ENCODE measurements around the gene GOLGB1. TPM values are rescaled to one million over a fixed set of nuclear protein-coding genes. Genes with fewer than 3 reads are reported as not detected.

The GOLGB1 gene
- polyA plus RNA-seq, 1 experiment: 17.3 TPM

- Histone ChIP-seq H3K4me3 (ENCODE audit: low read depth, low read length) (no peak overlapping the region), H3K36me3 (ENCODE audit: control insufficient read depth, insufficient read depth, low read length) (peaks cover 4% of the 10 kb centered on the region), H3K27me3 (ENCODE audit: control insufficient read depth, insufficient read depth, low read length) (no peaks in the 10 kb centered on the region)
- no peak for DNase-seq (ENCODE audit: low read depth)
- POLR2A ChIA-PET: no interaction called here
- CTCF ChIA-PET: interaction anchor here (0.7 to 0.9 kb wide), 2 partner anchors 8 to 21 kb away, joined by 3 read pairs; no protein-coding TSS in a partner anchor
- TF ChIP-seq, protein P1, sequence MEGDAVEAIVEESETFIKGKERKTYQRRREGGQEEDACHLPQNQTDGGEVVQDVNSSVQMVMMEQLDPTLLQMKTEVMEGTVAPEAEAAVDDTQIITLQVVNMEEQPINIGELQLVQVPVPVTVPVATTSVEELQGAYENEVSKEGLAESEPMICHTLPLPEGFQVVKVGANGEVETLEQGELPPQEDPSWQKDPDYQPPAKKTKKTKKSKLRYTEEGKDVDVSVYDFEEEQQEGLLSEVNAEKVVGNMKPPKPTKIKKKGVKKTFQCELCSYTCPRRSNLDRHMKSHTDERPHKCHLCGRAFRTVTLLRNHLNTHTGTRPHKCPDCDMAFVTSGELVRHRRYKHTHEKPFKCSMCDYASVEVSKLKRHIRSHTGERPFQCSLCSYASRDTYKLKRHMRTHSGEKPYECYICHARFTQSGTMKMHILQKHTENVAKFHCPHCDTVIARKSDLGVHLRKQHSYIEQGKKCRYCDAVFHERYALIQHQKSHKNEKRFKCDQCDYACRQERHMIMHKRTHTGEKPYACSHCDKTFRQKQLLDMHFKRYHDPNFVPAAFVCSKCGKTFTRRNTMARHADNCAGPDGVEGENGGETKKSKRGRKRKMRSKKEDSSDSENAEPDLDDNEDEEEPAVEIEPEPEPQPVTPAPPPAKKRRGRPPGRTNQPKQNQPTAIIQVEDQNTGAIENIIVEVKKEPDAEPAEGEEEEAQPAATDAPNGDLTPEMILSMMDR (IDR thresholded peaks at IDR 0.05; ENCODE audit: insufficient read depth, low read depth, low read length): no peak
These were observed 30.1 kb downstream of the GOLGB1 start for GRCh38 chr3:121719423-121719822.

DNA sequence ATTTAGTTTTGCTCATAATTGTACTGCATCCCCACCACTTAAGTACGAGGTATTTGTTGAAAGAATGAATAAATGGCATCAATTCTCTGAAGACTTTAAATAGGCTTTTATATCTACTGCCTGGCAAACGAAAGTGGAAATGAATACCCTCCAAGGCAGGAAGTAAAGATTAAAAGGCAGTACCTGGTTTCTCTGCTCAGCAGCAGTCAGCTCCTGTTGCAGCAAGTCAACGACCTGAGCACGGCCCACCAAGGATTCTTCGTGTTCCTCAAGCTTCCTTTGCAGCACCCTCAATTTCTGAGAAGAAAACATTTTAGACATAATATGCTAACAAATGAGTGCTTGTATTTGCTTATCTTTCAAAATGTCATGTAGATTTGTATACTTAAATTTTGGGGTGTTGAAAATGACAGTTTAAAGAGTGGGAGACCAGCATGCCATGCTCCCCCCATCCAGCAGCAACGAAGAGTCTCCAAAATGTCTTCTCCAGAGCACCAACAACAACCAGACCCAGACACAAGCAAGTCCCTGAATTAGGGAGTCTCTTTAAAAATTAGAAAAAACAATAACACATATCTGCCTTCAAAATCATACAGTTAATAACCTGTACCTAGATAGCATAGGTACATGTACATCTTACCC lies 31.2 kb downstream of the GOLGB1 start:
- ChIA-PET CTCF (no interaction called here), POLR2A (no interaction called here)
- H3K36me3 ChIP-seq (ENCODE audit: control insufficient read depth, insufficient read depth, low read length): peaks cover 4% of the 10 kb centered on the region
- no peaks in the 10 kb centered on the region for H3K27me3 ChIP-seq (ENCODE audit: control insufficient read depth, insufficient read depth, low read length)
- TF ChIP-seq, protein P1 (IDR thresholded peaks at IDR 0.05; ENCODE audit: insufficient read depth, low read depth, low read length): no peak
- H3K4me3 ChIP-seq (ENCODE audit: low read depth, low read length): no peak overlapping the region
- DNase-seq (ENCODE audit: low read depth): no peak

- no peaks in the 10 kb centered on the region; the same call in 1 of the 2 replicates for H3K36me3 ChIP-seq (ENCODE audit: control insufficient read depth, insufficient read depth, low read length)
- DNase-seq (ENCODE audit: low read depth): no peak
- TF ChIP-seq, protein P1 (IDR thresholded peaks at IDR 0.05; ENCODE audit: insufficient read depth, low read depth, low read length): no peak
- H3K27me3 ChIP-seq (ENCODE audit: control insufficient read depth, insufficient read depth, low read length): no peaks in the 10 kb centered on the region
- CTCF ChIA-PET: no interaction called here
- no peak overlapping the region for H3K4me3 ChIP-seq (ENCODE audit: low read depth, low read length)
- POLR2A ChIA-PET: no interaction called here
These were observed 39.2 kb downstream of the GOLGB1 start for GRCh38 chr3:121710347-121710746.

GRCh38 chr3:121707531-121708273 lies 41.8 kb downstream of the GOLGB1 start:
- Histone ChIP-seq H3K27me3 (ENCODE audit: control insufficient read depth, insufficient read depth, low read length) (no peaks in the 10 kb centered on the region), H3K4me3 (ENCODE audit: low read depth, low read length) (no peak overlapping the region), H3K36me3 (ENCODE audit: control insufficient read depth, insufficient read depth, low read length) (no peaks in the 10 kb centered on the region; the same call in 1 of the 2 replicates)
- POLR2A ChIA-PET: no interaction called here
- TF ChIP-seq, protein P1 (IDR thresholded peaks at IDR 0.05; ENCODE audit: insufficient read depth, low read depth, low read length): no peak
- no peak for DNase-seq (ENCODE audit: low read depth)
- CTCF ChIA-PET: interaction anchor here (0.6 kb wide), 1 partner anchor 1450 kb away, joined by 3 read pairs; no protein-coding TSS in a partner anchor

DNA sequence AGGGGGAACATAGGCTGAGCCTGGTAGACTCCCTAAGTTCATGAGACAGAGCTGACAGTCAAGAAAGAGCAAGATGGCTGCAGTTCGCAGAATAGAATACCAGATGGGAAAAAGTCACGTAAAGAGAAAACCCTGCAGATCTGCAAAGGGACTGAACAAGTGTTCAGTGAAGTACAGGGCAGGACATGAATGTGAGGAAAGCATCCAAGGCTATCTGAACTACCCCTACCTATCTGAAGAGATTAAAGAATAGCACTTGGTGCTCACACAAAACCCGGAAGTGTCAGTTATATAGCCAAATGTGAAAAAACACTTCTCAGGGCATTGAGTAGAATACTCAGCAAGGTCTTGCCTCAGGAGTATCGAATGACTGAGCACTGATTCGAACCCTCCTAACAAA lies 44.0 kb downstream of the GOLGB1 start:
- CTCF ChIA-PET: interaction anchor here (1.0 kb wide), 1 partner anchor 11 kb away, joined by 3 read pairs; no protein-coding TSS in a partner anchor
- Histone ChIP-seq H3K27me3 (ENCODE audit: control insufficient read depth, insufficient read depth, low read length) (no peaks in the 10 kb centered on the region), H3K36me3 (ENCODE audit: control insufficient read depth, insufficient read depth, low read length) (no peaks in the 10 kb centered on the region; the same call in 1 of the 2 replicates), H3K4me3 (ENCODE audit: low read depth, low read length) (no peak overlapping the region)
- TF ChIP-seq, protein P1 (IDR thresholded peaks at IDR 0.05; ENCODE audit: insufficient read depth, low read depth, low read length): no peak
- DNase-seq (ENCODE audit: low read depth): no peak
- POLR2A ChIA-PET: no interaction called here

Data from BJ (cell line).